GM18867 (cell line): ENCODE measurements around the gene TNNC1.

Experiments used
- ATAC-seq: cut with Tn5 transposase; IDR thresholded peaks from one replicate; pipeline ENCODE4 v1.9.1; 2021; ENCODE audit warnings: mild to moderate bottlenecking, moderate library complexity; ENCODE audit not compliant: unreplicated experiment

The TNNC1 gene

DNA sequence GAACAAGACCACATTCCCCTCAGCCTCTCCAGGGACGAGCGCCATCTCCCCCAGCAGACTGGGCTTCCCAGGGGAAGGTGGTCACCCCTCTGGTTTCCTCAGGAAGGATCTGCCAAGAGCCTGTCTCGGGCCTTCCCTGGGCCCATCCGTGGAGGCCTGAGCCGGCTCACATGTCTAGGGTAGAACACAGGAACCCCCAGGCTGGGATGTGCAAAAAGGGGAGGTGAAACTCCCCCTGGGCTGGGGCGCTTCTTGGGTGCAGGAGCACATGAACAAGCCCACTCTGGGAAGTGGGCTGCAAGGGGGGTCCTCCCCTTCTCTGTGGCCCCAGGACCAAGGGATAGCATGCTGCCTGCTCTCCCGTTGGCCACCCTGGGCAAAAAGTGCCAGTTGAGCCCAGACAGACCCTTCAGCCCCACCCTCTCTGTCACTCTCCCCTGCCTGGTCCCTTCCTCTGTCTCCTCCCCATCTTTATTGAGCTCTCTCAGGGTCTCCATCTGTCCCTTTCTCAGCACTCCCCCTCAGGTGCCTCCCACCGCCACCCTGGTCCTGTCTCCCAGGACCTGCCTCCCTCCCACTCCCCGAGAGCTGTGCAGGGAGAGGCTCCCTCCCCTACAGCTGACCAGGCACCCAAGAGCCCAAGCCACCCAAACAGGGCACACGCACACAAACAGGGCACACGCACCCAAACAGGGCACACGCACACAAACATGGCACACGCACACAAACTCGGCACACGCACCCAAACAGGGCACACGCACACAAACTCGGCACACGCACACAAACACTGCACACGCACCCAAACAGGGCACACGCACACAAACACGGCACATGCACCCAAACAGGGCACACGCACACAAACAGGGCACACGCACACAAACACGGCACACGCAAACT is 9.8 kb downstream of the TNNC1 start:
- ATAC-seq, result no peak

DNA sequence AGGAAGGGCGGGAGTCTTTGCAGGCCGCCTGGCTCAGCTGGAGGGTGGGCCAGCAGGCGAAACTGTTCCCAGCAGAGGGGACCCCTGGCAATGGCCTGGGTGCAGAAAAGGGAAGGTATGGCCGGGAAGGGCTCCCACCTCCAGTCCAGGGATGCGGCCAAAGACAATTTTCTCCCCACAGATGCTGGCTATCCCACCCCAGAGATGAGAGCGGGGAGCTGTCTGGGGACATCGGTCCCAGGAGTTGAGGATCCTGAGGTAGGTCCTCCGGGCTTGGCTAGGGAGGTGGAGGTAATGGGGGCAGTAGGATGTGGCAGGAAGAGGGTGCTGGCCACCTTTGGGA is 10.6 kb downstream of the TNNC1 start:
- ATAC-seq, result no peak

DNA sequence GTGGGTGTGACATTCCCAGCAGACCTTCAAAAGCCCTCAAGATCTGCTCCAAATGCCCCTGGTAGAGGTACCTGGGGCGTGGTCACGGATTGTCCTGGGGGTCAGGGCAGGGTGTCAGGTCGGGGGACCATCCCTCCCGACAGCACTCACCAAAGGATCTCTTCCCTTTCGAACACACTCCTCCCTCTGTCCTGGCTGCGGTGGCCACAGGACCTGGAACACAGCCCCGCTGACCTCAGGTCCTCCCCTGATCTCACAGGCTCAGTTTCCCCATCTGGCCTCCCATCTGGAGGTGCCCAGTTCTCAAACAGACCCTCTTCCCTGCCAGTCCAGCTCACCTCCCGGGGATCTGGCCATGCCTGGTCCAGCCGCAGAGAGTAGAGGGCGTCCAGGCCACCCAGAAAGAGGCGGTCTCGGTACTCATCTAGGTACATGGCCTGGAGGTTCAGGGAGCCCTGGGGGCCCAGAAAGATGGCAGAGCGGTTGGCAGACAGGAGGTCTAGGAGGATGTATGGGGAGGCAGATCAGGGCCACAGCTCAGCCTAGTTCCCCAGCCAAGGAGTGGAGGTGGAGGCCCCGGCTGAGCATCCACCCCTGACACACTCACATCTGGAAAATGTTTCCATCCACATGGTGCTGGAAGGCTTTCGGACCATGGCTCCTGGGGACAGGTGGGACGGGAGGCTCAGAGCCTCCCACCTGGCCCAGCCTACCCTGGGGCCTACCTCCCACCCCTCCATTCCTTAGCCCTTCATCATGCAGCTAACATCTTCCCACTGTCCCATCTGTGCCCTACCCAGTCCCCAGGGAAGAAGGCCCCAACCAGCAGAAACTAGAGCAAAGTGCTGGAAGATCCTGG is 11.2 kb downstream of the TNNC1 start:
- no peak for ATAC-seq

- no peak for ATAC-seq
These were observed 12.0 kb downstream of the TNNC1 start for GRCh38 chr3:52441772-52442332.

DNA sequence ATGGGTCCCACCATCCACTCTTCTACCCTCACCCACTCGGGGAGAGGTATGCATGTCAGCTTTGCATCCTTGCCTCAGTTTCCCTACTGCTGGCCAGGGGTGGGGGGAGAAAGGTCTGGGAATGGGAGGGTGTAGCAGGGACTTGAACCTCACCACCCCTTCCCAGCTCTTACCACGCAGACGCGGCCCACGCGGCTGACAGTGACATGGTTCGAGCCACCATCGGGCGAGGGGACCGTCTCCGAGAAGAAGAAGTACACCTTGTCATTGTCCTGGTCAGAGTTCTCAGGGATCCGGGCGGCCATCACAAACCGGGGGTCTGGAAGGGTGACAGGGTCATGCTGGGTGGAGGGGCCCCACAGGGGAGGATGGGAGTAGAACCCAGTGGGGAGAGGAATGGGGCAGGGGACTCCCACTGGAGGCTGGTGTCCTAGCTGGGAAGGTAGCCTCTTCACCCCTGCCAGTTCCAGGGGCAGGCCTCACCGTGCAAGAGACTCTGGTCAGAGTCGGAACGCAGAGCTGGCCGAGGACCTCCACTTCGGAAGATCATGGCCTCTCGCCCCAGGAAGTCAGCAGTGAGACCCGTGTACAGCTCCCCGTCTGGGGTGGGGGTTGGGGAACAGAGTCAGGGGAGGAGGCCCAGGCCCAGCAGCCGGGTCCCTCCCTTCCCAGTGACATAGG is 12.6 kb downstream of the TNNC1 start:
- no peak for ATAC-seq

GRCh38 chr3:52440671-52441070 is 13.2 kb downstream of the TNNC1 start:
- ATAC-seq, result no peak

DNA sequence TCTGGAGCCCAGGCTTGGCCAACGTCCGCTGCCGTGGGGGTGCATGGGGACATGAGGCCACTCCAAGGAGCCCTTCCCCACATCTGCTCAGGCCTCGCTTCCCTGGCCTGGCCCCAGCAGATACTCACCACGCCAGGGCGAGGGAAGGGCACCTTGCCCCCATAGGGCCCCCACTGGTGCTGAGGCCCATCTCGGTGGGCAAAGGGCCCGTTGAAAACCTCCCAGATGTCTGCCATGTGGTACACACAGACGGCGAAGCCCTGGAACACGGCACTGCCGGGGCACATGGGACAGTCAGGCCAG is 13.6 kb downstream of the TNNC1 start:
- no peak for ATAC-seq

- no peak for ATAC-seq
These were observed 14.2 kb downstream of the TNNC1 start for GRCh38 chr3:52439426-52440248.

DNA sequence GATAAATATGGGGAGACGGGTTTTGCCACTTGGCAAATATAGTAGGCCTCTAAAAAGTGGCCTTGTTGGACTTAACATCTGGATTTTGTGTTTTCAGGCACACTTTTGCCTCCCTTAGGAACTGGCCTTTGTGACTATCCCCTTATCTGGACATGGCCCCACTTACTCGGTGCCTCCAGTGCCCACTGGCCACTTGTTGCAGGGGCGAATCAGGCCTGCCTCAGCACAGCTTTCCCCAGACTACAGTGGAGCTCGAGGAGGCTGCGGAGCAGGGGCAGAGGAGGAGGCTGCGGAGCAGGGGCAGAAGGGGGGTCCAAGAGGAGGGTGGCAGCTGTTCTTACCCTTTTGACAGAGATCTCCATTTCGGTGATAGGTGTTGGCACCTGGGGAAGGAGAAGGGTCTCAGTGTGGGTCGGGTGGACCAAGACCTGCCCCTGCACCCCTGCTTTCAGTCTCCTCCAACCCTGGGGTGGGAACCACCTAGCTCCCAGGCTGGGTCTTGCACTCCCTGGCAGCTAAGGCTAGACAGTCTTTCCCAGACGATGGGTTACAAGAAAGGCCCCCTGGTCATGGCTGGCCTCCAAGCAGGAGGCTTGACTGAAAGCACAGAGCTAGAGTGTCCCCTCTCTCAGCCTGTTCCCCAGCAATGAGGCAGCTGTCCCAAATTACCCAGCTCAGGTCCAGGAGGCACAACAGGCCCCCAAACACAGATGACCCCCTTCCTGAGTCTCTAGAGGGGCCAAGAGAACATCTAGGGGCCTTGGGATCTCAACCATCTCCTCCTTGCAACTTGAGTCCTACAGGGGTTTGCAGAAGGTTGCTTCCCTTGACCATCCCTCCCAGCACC is 15.0 kb downstream of the TNNC1 start:
- ATAC-seq, result no peak

DNA sequence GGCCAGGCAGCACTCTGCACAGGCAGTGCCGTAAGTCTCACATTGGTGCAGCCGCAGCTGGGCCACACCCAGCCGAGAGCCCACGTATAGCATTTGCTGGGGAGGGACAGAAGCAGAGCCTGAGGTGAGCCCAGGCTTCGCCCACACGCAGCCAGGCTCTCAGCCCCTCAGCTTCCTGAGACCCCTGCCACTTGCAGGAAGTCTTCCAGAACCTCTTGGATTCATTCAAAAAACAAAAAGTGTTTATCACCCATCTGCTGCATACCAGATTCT is 15.8 kb downstream of the TNNC1 start:
- ATAC-seq, result no peak

GRCh38 chr3:52437326-52438103 is 16.3 kb downstream of the TNNC1 start:
- ATAC-seq, result no peak

- ATAC-seq, result no peak
These were observed 17.2 kb downstream of the TNNC1 start for GRCh38 chr3:52436500-52437149.

GRCh38 chr3:52435246-52436101 is 18.4 kb downstream of the TNNC1 start:
- no peak for ATAC-seq

DNA sequence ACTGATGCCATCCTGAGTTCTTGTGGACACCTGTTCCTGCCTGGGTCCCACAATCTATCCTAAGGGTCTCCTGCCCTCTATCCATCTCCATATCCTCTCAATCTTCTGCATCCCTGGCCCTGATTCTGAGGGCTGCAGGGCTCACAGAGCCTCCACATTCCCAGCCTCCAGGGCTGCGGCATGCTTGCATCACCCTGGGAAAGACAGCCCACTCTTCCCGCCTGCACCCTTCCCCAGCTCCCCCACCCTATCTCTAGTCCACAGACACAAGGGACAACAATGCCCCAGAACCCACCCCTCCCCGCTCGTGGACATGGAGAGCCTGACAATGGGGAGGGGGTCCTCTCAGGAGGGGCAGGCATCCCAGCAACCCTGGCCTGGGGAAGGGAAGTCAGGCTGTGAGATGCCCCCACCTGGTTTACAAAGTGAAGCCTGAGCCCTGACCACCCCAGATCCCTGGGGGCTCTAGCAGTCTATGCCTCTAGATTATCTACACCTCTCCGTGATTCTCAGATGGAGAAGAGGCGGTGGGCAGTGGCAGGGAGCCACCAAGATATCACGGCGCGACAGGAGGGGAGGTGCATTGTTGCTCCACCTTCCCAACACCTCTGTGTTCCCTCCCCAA is 19.2 kb downstream of the TNNC1 start:
- ATAC-seq, result no peak

DNA sequence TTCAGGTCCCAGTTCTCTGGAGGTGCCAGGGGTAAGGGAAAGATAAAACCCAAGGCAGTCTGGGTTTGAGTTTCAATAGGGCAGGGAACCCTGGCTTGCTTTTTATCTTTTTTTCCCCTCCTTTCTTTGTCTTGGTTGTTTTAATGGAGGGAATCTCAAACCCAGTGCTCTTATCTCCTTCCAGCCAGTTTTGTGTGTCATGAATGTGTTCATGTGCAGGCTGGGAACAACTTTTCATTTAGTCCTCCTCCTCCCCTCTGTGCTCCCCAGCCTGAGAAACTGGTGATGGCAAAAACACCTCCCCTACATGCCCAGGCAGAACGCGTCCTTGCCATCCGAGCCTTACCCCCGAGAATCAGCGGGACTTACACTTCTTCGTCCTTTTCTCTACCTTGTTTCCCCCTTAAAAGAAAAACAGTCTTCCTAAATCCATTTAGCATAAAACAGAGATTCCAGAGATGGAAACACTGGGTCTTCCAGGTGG is 19.8 kb downstream of the TNNC1 start:
- no peak for ATAC-seq

GRCh38 chr3:52433328-52433995 is 20.4 kb downstream of the TNNC1 start:
- ATAC-seq, result no peak
